ENCODE measurements around the gene PCDHB14.
"Not testable (repeated sequence)": the region's sequence is repeated elsewhere in the genome, so short reads cannot be mapped to it uniquely, and the experiment has no call there.

DNA sequence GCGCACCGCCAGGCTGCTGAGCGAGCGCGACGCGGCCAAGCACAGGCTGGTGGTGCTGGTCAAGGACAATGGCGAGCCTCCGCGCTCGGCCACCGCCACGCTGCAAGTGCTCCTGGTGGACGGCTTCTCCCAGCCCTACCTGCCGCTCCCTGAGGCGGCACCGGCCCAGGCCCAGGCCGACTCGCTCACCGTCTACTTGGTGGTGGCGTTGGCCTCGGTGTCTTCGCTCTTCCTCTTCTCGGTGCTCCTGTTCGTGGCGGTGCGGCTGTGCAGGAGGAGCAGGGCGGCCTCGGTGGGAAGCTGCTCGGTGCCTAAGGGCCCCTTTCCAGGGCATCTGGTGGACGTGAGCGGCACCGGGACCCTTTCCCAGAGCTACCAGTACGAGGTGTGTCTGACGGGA lies 21.5 kb upstream of the PCDHB14 start:
- not testable (repeated sequence) for TF ChIP-seq ELF4 (CRISPR knock-in tag; IDR thresholded peaks at IDR 0.05; ENCODE audit: low read depth); NFYB (CRISPR knock-in tag; conservative IDR thresholded peaks at IDR 0.05; ENCODE audit: low read depth); TCF7 (CRISPR knock-in tag; IDR thresholded peaks at IDR 0.05; ENCODE audit: low read depth); TEAD4 (CRISPR knock-in tag; IDR thresholded peaks at IDR 0.05); SP1 (CRISPR knock-in tag; conservative IDR thresholded peaks at IDR 0.05); HMGA2 (CRISPR knock-in tag; IDR thresholded peaks at IDR 0.05); IRF2 (CRISPR knock-in tag; IDR thresholded peaks at IDR 0.05; ENCODE audit: borderline replicate concordance, low read depth); GRHL2 (CRISPR knock-in tag; IDR thresholded peaks at IDR 0.05; ENCODE audit: insufficient replicate concordance, severe bottlenecking)
- TF ChIP-seq, protein P1, sequence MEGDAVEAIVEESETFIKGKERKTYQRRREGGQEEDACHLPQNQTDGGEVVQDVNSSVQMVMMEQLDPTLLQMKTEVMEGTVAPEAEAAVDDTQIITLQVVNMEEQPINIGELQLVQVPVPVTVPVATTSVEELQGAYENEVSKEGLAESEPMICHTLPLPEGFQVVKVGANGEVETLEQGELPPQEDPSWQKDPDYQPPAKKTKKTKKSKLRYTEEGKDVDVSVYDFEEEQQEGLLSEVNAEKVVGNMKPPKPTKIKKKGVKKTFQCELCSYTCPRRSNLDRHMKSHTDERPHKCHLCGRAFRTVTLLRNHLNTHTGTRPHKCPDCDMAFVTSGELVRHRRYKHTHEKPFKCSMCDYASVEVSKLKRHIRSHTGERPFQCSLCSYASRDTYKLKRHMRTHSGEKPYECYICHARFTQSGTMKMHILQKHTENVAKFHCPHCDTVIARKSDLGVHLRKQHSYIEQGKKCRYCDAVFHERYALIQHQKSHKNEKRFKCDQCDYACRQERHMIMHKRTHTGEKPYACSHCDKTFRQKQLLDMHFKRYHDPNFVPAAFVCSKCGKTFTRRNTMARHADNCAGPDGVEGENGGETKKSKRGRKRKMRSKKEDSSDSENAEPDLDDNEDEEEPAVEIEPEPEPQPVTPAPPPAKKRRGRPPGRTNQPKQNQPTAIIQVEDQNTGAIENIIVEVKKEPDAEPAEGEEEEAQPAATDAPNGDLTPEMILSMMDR (IDR thresholded peaks at IDR 0.05), result not testable (repeated sequence)
- TF ChIP-seq, protein P2, sequence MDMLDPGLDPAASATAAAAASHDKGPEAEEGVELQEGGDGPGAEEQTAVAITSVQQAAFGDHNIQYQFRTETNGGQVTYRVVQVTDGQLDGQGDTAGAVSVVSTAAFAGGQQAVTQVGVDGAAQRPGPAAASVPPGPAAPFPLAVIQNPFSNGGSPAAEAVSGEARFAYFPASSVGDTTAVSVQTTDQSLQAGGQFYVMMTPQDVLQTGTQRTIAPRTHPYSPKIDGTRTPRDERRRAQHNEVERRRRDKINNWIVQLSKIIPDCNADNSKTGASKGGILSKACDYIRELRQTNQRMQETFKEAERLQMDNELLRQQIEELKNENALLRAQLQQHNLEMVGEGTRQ (CRISPR knock-in tag; IDR thresholded peaks at IDR 0.05), result not testable (repeated sequence)
- TF ChIP-seq, protein P3, sequence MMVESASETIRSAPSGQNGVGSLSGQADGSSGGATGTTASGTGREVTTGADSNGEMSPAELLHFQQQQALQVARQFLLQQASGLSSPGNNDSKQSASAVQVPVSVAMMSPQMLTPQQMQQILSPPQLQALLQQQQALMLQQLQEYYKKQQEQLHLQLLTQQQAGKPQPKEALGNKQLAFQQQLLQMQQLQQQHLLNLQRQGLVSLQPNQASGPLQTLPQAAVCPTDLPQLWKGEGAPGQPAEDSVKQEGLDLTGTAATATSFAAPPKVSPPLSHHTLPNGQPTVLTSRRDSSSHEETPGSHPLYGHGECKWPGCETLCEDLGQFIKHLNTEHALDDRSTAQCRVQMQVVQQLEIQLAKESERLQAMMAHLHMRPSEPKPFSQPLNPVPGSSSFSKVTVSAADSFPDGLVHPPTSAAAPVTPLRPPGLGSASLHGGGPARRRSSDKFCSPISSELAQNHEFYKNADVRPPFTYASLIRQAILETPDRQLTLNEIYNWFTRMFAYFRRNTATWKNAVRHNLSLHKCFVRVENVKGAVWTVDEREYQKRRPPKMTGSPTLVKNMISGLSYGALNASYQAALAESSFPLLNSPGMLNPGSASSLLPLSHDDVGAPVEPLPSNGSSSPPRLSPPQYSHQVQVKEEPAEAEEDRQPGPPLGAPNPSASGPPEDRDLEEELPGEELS (CRISPR knock-in tag; IDR thresholded peaks at IDR 0.05), result not testable (repeated sequence)
- TF ChIP-seq, protein P4, sequence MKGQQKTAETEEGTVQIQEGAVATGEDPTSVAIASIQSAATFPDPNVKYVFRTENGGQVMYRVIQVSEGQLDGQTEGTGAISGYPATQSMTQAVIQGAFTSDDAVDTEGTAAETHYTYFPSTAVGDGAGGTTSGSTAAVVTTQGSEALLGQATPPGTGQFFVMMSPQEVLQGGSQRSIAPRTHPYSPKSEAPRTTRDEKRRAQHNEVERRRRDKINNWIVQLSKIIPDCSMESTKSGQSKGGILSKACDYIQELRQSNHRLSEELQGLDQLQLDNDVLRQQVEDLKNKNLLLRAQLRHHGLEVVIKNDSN (CRISPR knock-in tag; IDR thresholded peaks at IDR 0.05), result not testable (repeated sequence)

Measured in WTC11 (cell line).